HG02571 (cell line): Measurements from ENCODE around the gene NDFIP1.
"Not testable (repeated sequence)": the region's sequence is repeated elsewhere in the genome, so short reads cannot be mapped to it uniquely, and the experiment has no call there.

Experiments
- ATAC-seq: cut with Tn5 transposase; IDR thresholded peaks from one replicate; pipeline ENCODE4 v1.9.1; 2021; ENCODE audit warnings: mild to moderate bottlenecking, moderate library complexity; ENCODE audit not compliant: unreplicated experiment

The NDFIP1 gene, protein sequence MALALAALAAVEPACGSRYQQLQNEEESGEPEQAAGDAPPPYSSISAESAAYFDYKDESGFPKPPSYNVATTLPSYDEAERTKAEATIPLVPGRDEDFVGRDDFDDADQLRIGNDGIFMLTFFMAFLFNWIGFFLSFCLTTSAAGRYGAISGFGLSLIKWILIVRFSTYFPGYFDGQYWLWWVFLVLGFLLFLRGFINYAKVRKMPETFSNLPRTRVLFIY

DNA sequence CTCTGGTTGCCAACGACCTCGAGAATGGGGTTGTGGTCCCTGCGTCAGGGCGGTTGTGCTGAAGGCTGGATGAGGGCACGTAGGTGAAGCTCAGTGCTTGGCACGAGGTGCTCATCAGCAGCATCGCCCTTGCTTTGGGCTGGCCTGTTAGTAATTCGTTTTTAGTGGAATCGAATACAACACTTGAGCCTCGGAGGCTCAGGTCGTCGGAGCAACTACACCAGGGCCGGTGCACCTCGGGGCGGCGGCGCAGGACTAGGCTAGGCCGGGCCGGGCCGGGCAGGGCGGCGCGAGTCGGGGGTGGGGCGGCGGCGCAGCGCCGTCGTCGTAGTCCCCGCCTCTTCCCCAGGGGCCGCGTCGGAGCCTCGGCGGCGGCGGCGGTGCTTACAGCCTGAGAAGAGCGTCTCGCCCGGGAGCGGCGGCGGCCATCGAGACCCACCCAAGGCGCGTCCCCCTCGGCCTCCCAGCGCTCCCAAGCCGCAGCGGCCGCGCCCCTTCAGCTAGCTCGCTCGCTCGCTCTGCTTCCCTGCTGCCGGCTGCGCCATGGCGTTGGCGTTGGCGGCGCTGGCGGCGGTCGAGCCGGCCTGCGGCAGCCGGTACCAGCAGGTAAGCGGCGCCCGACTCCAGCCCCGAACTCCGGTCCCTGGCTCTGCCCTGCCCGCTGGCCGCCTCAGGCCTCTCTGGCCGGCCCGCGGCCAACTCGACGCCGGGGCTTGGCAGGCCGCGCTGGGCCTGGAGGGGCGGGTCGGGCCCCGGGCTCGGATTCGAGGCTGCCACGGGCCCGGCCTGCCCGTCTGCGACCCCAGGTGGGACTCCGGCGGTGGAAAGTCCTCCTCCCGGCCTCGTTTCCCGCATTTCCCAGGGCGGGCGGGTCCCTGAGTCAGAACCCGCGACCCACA, at the start of gene NDFIP1:
TSS of gene NDFIP1 (plus strand) at position 348 of the 899 bp plus-strand sequence. CDS start at position 544, 196 bp downstream.
- peak; percentile 97 for ATAC-seq

DNA sequence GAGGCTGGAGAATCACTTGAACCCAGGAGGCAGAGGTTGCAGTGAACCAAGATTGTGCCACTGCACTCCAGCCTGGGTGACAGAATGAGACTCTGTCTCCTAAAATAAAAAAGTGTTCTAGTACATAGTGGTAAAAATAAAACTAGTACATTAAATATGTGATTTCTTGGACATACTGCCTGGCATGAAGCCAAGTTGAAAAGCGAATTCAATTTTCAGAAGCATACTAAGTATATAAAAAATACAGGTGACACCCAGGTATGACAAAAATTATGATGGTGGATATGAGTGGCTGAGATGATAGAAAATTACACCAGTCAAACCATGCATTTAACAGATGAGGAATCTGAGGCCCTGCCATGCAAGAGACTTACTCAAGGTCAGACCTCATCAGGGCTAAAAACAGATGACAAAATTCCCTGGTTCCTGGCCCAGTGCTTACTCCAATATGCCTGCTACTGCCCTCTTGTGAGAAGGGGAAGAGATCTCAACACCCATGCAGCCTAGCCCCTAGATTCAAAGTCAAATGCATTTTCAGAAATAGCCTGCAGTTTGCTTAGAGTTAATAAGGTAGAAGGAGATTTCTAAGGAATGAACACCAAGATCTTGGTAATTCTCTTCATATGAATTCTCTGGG, 49.2 kb upstream of the NDFIP1 start:
- no peak for ATAC-seq

DNA sequence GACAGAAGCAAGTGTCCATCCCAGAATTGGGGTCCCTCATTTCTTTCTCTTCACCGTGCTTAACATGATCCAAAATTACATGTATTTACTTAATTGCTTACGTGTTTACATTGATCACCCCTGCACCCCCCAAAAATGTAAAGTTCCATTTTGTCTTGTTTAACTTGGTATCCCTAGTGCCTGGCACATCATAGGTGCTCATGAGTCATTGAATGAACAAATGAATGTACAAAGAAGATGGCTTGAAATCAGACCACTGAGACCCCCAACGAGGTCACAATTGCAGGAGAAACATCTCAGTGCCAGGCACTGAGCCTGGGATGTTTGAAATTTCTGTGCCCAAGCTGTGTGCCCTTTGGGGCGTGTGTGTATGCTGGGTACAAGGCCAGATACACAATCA, 45.2 kb upstream of the NDFIP1 start:
- no peak for ATAC-seq

DNA sequence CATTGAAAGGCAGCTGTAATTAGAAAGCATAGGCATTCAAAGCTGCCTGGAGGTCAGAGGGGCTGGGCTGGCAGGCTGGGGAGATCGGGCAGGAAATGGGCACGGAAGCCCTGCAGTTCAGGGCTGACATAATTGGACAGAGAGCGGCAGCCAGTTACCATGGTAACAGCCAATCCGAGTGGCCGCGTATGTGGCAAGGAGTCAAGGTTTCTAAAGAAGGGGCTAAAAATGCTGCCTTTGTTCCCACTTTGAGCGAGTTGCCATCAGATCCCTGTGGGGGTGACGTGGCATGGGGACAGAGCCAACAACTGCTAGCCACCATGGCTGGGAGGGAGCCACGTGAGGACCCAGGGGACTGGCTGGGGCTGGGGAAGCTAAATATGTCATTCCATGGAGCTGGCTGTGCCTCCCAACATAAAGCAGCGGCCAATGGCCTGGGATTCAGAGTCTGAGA, 44.7 kb upstream of the NDFIP1 start:
- no peak for ATAC-seq

DNA sequence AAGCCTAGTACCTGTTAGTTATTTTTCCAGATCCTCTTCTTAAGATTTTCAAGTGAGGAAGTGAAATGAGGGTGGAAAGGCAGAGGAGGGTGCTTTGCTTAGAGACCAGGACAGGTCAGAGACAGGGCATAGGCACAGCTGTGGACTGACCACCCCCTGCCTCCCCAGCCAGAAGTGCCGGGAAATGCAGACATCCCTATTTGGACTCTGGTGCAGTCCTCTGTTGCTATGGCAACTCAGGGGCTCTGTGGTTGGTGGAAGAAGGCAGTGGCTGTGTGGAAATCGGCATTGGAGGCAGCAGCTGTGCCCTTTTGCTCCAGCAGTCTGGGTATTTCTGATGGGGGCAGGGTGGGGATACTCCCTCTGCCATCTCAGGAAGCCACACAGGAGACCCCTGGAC, 43.3 kb upstream of the NDFIP1 start:
- no peak for ATAC-seq

DNA sequence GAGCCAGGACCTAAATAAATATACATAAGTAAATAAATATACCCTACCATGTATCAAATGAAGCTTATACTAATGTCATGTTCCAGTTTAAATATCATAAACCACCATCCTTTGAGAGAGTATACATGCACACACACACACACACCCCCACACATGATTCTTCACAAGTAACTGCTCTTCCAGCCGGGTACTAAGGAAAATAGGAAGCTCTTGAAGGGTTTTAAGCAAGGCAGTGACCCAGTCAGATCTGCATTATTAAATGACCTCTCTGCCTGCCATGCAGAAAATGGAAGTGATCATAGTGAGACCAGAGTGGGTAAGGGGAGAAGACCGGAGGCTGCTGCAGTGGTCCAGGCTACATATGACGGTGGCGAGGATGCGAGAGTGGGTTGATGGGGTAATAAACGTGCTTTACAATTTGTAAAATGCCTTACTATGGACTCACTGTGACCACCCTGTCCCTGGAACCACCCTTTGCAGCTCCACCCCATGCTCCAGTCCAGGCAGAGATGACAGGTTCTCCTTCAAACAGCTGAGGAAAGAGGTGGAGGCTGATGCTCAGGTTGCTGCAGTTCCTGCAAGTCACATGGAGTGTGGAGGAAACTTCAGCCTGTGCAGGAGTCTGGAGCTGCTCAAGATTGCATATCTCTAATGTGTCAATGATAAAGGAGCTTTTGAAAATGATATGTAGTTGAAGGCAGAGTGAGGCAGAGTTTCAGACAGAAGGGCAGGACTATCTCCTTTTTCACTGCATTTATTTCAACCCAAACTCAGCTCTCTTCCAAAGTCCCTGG, 38.8 kb upstream of the NDFIP1 start:
- ATAC-seq: no peak

DNA sequence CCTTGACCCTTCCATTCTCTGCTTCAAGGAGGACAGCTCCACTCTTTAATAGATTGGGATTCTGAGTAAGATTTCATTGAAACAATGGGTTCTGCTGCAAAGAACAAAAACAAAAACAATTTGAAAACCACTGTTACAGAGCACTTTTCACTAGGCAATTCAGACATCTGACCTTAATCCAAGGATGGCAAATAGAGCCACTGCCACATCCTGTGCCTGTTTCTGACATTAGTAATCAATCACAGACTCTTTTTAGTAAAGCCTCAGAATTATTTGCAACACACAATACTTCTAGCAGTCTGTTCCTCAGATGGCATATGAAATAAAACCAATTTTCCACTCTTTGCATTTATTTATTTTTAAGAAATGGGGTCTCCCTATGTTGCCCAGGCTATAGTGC, 37.8 kb upstream of the NDFIP1 start:
- ATAC-seq: no peak

DNA sequence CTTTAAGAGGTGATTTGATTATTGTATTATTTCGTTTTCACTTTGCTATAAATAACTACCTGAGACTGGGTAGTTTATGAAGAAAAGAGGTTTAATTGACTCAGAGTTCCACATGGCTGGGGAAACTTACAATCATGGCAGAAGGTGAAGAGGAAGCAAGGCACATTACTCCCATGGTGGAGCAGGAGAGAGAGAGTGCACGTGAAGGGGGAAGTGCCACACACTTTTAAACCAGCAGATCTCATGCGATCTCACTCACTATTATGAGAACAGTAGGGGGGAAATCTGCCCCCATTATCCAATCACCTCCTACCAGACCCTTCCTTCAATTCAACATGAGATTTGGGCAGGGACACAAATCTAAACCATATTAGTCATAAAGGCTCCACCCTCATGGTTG, 36.1 kb upstream of the NDFIP1 start:
- no peak for ATAC-seq

DNA sequence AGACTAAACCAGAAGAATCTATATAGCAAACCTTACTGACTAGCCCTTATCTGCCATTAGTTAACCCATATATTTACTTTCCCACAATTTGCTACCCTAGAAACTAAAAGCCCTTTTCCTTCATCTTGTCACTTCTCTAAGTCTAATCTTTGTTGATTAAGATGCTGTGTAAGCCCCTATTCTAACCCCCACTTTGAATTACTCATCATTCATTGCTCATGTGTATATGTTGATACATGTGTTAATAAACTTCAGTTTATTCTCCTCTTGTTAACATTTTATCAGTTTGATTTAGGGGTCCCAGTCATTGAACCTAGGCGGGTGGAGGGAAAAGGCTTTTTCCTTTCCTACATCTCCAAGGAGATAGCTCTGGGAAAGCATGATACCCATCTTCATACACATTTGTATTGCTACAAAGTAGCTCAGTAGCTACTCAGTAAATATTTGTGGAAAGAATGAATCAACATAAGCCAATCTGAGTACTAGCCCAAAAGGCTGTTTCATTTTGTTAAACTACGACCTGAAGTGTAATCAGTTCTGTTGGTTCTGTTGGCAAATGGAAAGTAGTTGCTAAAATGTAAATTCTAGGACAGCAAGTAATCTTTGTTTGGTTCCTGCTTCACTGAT, 35.1 kb upstream of the NDFIP1 start:
- no peak for ATAC-seq

DNA sequence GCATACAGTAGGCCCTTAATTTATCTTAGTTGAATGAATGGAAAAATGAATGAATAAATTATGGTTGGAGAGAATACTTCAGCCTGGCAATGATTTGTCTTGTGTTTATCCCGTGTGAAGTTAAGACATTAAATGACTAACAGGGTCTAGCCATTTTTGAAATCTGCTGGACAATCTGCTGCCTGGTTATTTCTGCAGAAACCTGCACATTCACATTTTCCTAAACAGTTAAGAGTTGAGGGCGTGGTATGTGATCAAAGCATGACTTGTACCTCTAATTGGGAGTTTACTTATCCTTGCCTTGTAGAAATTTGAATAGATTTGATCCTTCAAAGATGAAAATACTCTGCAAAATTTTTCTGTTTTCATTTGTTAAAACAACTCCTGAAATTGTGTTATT, 34.6 kb upstream of the NDFIP1 start:
- ATAC-seq: no peak

DNA sequence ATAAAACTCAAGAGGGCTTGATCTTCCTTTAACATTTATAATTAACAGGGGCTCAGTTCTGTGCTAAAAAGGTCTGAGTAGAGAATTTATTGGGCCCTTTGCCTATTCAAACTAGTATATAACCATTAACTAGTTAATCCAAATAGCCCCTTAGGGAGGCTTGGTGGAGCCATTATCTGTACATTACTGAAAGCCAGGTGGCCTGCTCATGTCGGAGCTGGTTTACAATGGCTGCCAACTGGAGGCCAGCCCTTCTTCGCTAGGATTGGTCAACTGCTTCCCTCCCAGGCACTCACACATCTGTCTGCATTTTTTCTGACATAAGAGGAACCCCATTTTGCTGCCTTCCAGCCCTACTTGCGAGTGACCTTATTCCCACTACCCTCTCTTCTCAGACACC, 30.4 kb upstream of the NDFIP1 start:
- no peak for ATAC-seq

DNA sequence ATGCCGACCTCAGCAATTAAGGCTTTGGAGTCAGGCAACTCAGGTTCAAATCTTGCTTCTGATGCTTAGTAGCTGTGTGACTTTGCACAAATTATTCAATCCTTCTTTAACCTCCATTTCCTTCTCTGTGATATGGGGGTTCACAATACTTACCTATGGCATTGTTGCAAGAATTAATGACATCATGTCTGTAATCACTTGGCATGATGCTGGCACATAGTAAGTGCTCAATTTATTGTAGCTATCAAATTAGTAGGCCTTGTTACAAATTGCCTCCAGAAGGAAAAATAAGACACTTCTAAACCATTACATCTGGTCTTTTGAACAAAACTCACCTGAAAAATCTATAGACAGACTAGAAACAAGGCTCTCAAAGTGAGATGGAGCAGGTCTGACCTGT, 29.9 kb upstream of the NDFIP1 start:
- ATAC-seq: no peak

DNA sequence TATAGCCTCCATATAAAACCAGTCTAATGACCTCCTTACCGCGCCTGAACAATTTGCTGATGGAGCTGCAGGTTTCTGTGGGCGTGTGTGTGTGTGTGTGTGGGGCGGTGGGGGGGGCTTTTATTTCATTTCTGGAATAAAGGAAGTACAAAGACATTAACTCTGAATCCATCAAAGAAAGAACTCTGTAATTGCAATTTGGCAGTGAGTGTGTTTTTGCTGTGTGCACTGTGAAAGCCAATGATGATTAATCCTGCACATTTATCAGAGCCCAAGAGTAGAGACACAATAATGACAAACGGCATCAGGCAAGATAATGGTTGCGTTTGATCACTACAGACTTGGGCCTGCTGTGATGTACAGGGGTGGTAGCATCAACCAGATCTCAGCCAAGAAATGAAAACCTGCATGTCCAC, 29.3 kb upstream of the NDFIP1 start:
- ATAC-seq: no peak

DNA sequence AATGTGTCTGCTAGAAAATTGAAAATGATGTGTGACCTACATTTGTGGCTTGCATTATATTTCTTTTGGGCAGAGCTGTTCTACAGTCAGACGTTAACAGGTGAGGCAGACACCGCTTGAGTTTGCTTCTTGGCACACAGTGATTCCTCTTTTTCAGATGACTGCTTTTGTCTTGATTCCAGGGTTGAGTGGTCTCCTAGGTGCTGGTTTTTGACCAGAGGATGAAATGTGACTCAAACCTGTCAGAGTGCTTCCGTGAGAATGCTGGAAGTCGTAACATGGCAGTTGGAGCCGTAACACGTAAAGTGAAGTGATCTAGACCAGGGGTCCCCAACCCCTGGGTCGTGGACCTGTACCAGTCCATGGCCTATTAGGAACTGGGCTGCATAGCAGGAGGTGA, 28.3 kb upstream of the NDFIP1 start:
- no peak for ATAC-seq

DNA sequence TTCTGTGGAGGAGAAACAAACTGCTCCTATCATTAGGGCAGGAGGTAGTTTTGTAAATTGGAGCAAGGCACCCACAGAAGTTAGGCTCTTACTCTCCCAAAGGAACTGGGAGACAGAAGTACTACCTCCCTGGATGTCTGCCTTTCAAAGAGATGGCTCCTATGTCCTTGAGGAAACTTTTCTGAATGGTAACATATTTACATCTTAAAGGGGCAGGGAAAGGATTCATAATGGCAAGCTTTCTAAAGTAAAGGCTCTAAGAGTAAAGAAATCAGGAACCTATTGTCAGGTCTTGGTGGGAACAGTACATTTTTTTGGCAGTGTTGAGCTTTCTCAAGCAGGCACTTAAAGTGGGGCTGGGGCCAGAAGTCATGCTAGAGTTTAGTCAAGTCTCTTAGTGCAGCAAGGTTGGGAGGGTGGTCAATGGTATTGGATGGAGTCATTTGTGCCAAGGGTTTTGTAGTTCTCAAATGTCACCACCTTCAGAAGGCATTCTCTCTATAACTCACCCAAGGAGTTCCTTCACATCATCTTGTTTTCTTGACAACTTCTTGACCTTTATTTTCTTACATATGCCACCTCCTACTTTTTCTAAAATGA, 26.3 kb upstream of the NDFIP1 start:
- ATAC-seq: no peak

DNA sequence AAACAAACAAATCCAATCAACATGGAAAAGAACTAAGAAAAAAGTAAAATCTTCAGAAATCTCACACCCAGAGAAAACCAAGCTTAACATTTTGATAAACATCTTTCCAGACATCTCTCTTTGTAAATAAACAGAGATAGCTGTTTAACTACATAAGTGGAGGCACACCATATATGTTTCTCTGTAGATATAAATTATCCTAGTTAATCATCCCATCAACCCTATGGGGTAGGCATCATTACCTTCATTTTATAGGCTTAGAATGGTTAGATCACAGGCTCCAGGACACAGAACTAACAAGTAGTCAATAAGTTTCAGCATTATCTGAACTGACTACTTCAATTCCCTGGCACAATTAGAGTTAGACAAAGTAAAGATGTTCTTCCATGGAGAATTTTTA, 22.4 kb upstream of the NDFIP1 start:
- no peak for ATAC-seq

DNA sequence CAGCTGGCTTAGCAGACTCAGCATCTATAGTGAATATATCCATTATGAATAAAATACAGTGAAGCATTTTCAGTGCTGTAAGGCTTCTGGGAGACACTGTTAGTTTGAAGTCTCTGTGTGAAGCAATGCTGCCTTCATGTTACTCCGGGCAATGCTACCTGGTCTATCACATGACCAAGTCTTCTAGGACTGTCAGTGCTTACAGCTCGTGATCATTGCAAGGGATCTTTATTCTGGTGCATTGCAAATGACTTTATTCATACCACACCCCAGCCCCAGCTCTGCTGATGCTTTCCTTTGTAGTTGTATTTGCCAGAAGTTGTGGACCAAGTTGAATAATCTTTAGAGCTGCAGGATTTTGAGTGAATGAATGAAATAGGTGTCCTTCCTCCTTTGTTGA, 21.9 kb upstream of the NDFIP1 start:
- no peak for ATAC-seq

DNA sequence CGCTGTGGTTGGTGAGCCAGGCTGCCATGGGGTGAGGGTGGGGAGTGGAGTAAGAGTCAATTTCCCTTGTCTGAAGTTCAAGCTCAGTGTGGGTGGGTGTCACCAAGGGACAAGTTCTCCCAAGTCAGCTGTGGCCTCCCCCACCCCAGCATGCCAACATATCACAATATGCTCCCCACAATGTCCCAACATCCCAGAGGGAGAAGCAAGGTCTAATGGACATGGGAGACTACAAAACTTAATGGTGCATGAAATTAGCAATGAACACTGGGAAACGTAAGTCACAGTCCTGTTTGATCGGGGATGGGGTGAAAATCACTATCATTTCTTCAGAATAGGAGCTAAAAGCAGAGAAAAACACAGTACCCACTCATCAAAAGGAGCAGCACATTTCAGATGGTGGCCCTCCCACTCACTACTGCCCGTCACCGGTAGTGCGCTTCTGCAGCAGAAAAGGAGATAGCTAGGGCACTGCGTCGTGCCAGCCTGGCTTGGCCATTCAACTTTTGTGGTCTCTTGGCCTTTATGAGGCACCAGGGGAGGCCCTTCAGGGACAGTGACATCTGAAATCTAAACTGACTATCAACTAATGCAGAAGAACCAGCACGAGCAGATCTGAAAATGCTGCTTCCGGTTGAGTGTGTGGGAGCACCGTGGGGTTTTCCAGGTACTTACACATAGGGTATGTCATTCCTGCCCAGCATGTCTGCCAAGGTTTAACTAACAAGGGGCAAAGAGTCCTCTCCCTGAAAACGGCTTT, 20.5 kb upstream of the NDFIP1 start:
- ATAC-seq: no peak

DNA sequence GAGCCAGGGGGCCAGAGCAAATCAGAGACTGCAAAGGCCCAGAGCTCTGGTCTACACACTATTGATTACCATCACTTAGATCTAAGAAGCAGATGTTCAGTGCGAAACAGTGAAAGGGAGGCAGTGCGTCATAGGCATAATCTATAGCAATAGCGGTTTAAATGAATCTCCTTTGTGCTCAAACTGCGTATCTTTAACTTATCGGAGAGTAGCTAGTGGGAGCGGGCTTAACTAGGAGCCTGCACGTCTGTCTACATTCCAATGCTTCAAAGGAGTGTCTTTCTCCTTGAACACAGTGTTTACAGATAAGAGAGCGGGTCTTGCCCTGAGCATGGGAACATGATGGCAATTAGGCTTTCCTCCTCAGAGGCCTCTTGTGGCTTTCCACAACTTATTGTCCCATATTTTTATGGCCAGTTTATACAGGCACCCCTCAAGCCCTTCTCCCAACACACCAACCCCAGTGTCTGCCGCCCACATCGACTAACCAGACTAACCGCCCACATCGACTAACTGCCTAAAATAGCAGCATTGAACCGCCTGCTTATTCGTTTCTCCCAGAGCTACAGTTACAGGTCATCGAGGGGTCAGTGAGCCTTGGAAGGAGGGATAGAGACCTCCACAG, 19.6 kb upstream of the NDFIP1 start:
- not testable (repeated sequence) for ATAC-seq
